Measurements from ENCODE around the gene UBE2QL1.
"Not testable (repeated sequence)": the region's sequence is repeated elsewhere in the genome, so short reads cannot be mapped to it uniquely, and the experiment has no call there.

Gene UBE2QL1

GRCh38 chr5:6502421-6502820 lies 53.8 kb downstream of the UBE2QL1 start:
- no peak for DNase-seq

DNA sequence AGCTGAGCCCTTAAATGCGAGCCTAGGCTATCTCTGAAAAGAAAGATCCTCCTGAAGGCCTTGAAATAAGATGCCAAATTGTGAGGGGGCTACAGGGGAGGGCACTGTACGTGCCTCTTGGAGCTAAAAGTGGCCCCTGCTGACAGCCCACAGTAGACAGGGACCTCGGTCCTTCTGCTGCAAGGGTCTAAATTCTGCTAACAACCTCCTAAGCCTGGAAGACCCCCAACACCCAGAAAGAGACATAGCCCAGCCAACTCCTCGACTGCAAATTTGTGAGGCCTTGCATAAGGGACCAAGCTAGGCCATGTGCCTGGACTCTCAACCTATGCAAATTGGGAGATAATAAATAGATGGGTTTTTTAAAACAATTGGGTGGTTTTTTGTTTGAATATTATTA lies 54.7 kb downstream of the UBE2QL1 start:
- no peak for DNase-seq

DNA sequence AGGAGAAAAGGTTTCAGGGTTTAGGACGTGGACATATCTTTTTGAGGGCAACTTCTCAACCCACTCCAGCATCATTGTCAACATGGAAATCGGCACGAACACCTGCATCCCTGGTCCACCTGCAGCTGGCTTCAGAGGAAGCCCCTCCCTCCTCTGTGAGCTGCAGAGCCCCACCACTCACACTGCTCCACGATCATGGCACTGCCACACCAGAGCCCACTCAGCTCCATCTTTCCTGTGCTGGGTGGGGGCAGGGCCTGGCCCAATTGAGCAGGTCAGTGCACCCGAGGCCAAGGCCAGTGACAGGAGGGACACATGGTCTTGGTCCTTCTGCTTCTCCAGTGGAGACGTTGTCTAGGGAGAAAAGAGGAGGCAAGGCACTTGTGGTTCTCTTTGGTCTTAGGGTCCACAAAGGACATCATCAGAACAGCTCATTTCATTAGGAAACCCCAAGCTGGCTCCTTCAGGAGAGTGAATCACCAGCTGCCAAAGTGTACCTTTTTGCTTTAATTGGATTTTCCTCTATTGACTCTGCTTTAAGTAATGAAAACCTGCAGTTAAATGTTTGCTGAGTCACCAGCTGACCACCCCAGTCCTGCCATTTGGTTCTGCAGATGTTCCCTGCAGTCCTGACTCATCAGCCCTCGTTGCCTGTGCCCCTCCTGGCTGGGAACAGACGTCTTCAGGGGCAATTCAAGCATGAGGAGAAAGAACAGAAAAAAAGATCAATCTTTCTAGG lies 56.2 kb downstream of the UBE2QL1 start:
- DNase-seq: no peak

DNA sequence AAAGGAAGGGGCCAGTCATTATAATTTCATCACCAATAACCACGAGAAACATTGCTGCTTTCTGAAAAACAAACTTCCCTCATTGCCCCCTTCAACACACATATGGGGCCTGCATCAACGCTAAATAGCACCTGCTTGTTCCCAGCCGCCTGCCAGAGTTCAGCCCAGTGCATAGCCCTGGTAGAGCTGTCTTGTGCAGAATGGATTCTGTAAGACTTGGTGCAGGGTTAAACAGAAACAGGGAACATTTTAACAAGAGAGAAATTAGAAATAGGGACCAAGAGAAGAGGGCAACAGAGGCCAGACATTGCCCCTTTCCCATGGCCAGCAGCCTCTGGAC lies 56.7 kb downstream of the UBE2QL1 start:
- no peak for DNase-seq

DNA sequence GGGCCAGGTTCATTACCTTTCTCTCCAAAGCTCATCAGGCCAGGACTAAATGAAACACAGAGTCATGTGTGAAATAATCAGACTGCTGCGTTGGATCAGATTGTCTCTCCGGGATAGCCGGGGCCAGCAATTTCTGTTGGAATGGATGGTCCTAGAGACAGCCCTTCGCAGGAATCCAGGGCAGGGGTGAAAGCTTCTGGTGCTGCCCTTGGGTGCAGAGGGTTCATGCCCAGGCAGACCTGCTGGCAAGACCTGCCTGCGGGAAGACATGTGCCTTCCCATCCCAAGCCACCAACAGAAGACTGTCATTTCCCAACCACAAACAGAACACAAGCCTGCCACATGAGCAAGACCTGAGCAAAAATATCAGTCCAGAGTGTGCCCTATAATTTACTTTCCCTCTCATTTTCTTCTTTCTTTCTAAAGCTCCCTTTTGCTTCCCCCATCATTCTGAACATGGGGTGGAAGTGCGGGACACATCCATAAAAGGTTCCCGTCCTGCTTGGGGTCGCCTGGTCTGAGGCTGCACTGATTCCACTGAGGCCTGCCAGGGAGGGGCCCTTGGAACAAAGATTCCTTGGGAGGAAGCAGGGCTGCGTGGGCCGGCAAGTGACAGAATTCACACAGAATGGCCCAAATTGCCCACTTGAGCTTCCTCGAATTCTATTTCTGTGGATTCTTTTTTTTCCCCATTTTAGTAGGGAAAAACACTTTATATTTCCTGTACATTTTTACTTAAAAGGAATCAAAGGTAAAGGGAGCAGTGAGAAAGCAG lies 57.3 kb downstream of the UBE2QL1 start:
- DNase-seq: no peak

- no peak for DNase-seq
Observed at GRCh38 chr5:6506611-6507010, 58.0 kb downstream of the UBE2QL1 start.

- no peak for DNase-seq
Observed at GRCh38 chr5:6508931-6509330, 60.3 kb downstream of the UBE2QL1 start.

DNA sequence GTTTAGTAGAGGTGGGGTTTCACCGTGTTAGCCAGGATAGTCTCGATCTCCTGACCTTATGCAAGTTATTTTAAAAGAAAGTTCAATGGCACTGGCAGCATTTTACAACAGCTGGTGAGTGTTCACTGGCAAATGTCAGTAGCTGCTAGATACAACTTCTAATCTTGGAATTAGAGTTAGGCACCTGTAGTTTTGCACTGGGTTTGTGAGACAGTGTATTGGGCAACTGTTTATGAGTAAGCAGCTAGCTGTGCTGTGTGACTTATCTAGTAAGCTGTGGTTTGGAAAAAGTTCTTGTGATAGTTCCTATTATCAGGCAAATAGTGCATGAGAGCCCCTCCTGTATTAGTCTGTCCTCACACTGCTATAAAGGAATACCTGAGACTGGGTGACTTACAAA lies 61.5 kb downstream of the UBE2QL1 start:
- DNase-seq: no peak

DNA sequence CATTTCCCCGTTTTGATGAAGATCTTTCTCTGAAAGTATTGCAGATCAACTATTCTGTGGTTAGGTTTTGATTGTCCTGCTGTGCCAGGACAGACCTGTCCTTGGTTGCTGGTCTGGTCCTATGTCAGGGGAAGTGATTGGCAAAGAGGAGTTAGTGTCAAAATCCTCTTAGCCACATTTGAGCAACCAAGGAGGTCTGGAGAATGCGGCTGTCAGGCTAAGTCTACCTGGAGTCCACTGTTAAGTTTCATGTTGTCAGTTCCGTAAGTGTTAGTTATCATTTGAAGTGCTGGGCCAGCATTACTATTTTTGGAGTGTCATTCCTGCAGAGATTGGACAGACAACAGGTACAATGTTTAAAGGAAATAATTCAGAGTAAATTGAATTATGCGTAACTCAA lies 62.3 kb downstream of the UBE2QL1 start:
- no peak for DNase-seq

GRCh38 chr5:6515812-6516211 lies 67.2 kb downstream of the UBE2QL1 start:
- not testable (repeated sequence) for DNase-seq

- no peak for DNase-seq
Observed at GRCh38 chr5:6516823-6517222, 68.2 kb downstream of the UBE2QL1 start.

GRCh38 chr5:6517510-6517909 lies 68.9 kb downstream of the UBE2QL1 start:
- no peak for DNase-seq

DNA sequence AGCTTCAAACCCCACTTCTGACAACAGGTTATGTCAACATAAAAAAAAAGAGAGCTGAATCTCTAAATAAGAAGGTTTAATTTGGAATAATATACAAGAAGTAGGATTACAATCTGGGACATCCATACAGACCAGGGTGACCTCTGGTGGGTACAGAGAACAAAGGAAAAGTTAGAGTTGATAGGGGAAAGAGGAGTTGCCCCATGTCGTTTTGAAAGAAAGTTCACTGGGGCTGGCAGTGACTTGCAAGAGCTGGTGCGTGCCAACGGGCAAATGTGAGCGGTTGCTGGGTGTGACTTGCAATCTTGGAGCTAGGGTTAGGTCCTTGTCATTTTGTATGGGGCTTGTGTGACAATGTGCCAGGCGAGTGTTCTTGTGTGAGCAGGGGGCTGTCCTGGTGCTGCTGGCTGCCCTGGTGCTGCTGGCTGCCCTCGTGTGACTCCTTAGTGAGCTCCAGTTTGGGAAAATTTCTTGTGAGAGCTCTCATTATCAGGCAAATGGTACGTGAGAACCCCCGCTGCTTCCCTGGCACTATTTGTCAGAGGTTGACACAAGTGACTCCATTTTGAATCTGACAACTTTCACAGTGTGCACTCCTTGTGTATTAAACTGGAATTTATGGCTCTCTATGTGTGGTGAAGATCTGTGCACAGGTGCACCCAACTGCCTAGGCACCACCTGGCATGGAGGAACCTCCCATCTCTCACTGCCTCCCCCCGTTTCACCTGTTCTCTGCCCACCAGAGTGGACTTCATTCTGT lies 69.8 kb downstream of the UBE2QL1 start:
- DNase-seq: no peak

- no peak for DNase-seq
Observed at GRCh38 chr5:6520201-6520600, 71.5 kb downstream of the UBE2QL1 start.

GRCh38 chr5:6522331-6522730 lies 73.7 kb downstream of the UBE2QL1 start:
- DNase-seq: no peak

DNA sequence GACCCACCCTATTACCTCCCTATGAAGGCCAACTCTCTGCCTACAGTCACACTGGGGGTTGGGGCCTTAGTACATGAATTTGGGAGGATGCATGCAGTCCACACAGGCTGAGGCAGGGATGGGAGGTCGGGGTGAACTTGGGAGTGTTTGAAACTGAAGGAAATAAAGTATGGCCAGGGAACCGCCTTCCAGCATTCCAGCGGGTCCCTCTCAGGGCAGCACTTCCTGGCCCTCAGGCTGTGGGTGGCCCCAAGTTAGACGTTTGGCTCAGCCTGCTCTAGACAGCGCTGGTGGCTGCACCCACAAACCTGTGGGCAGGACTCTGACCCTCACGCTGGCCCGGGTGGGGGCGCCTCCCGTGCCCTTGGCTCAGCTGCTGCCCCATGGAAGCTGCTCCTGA lies 74.3 kb downstream of the UBE2QL1 start:
- DNase-seq: no peak

GRCh38 chr5:6525422-6525821 lies 76.8 kb downstream of the UBE2QL1 start:
- DNase-seq: no peak

GRCh38 chr5:6525910-6526309 lies 77.3 kb downstream of the UBE2QL1 start:
- no peak for DNase-seq

DNA sequence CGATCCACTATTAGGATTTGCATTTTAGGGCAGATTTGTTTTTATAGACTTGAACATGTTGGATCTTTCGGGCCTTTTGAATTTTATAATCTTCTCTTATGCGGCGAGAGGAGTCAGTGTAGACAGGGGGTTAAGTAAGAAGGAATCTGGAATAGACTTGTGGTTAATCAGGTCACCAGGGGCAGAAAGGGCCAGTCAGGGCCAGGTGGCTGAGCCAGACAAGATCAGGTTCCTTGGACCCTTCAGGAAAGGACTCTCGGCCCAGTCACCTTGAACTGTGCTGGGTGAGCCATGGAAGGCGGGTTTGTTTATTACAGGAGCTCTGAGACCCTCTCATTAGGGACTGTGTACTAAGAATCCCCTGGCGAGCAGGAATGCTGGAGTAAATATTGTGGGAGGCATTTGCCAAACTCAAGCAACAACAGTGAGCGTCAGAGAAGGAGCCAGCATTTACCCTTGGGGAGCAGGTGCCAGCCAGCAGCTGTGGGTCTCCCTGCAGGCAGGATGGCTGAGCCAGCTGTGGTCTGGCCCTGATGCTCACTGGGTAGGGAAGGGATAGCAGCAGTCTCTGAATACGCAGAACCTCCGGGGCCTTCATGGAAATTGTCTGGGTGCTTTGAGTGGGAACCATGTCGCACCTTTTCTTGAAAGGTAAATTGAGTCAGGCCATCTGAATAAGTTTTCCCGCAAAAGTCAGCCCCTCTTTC lies 79.2 kb downstream of the UBE2QL1 start:
- no peak for DNase-seq

DNA sequence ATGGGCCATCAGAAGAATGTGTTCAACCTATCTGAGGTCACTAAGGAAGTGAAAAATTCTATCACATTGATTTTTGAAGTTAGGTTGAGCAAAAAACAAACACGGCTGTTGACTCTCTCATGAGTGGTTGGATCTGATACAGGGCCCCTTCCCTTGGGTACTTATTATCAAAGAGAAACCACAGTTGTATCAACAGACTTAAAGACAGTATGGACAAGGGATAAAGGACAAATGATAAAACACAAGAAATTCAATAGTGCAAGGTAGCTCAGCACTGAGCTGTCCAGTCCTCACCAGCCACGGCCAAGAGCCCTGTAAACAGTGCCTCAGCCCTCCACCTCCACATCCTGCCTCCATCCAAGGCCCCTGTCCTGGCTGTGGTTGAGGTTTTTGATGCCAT lies 86.9 kb downstream of the UBE2QL1 start:
- DNase-seq: no peak

DNA sequence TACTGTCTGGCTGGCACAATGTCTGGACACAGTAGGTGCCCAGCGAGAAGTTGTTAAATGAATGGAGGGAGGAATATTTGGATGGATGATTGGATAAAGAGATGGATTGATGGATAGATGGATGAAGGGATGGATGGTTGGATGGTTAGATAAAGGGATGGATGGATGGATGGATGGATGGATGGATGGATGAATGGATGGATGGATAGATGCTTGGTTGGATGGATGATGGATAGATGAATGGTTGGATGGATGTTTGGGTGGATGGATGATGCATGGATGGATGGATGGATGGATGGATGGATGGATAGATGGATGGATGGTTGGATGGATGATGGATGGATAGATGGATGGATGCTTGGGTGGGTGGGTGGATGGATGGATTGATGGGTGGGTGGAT lies 90.4 kb downstream of the UBE2QL1 start:
- DNase-seq: no peak

- DNase-seq: no peak
Observed at GRCh38 chr5:6540111-6540827, 91.6 kb downstream of the UBE2QL1 start.
